ENCODE data around the gene MAP2. TPM values are rescaled to one million over a fixed set of nuclear protein-coding genes. Genes with fewer than 3 reads are reported as not detected.

The MAP2 gene
- total RNA-seq, 1 donor from 2014 or later = 6.9 TPM

DNA sequence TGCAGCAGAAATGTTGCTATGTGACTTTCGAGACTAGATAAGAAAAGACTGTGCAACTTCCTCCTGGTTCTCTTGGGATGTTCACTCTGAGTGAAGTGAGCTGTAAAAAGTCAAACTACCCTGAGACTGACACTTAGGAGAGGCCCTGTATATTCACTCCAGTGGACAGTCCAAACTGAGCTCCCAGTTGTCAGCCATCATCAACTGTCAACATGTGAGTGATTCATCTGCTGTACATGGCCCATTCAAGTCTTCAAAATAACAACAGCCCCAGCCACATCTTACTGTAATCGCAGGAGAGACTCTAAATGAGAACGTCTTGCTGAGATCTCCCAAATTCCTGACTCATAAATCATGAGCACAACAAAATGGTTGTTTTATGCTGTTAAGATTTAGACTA, 339.3 kb downstream of the MAP2 start:
- Mint-ChIP-seq H3K27me3 (ENCODE audit: low read depth) (peaks cover 51% of the 10 kb centered on the region), H3K36me3 (no peaks in the 10 kb centered on the region), H3K27ac (no peak overlapping the region), H3K4me1 (no peaks in the 10 kb centered on the region), H3K9me3 (no peaks in the 10 kb centered on the region), H3K4me3 (no peak overlapping the region)
- no peak for DNase-seq (ENCODE audit: low spot score in 2 of 2, unreplicated experiment in 2 of 2)
- TF ChIP-seq, protein P1, sequence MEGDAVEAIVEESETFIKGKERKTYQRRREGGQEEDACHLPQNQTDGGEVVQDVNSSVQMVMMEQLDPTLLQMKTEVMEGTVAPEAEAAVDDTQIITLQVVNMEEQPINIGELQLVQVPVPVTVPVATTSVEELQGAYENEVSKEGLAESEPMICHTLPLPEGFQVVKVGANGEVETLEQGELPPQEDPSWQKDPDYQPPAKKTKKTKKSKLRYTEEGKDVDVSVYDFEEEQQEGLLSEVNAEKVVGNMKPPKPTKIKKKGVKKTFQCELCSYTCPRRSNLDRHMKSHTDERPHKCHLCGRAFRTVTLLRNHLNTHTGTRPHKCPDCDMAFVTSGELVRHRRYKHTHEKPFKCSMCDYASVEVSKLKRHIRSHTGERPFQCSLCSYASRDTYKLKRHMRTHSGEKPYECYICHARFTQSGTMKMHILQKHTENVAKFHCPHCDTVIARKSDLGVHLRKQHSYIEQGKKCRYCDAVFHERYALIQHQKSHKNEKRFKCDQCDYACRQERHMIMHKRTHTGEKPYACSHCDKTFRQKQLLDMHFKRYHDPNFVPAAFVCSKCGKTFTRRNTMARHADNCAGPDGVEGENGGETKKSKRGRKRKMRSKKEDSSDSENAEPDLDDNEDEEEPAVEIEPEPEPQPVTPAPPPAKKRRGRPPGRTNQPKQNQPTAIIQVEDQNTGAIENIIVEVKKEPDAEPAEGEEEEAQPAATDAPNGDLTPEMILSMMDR (IDR thresholded peaks at IDR 0.05; ENCODE audit: unreplicated experiment) = no peak

GRCh38 chr2:209766613-209767012, 342.8 kb downstream of the MAP2 start:
- no peak overlapping the region for H3K27ac Mint-ChIP-seq
- no peaks in the 10 kb centered on the region for H3K9me3 Mint-ChIP-seq
- peaks cover 3% of the 10 kb centered on the region for H3K4me1 Mint-ChIP-seq
- no peak overlapping the region for H3K4me3 Mint-ChIP-seq
- TF ChIP-seq, protein P1 (IDR thresholded peaks at IDR 0.05; ENCODE audit: unreplicated experiment) = no peak
- DNase-seq (ENCODE audit: low spot score in 2 of 2, unreplicated experiment in 2 of 2) = no peak
- H3K36me3 Mint-ChIP-seq = no peaks in the 10 kb centered on the region
- peaks cover 49% of the 10 kb centered on the region for H3K27me3 Mint-ChIP-seq (ENCODE audit: low read depth)

DNA sequence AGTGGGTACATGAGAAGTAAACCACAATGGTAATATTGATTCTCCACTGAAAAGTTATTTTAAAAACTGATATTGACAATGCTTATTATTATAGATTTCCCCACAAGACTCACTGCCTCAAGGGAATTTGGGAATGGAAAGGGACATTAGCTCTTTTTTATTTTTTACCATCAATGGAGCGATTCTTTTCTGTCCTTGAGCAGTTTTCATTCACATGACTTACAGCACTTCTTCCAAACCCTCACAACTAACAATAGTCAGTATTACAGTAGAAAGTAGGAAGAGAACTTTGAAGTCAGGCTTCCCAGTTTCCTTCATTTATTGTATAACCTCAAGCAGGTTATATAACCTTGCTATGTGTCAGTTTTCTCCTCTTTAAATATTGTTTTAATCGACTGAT, 343.5 kb downstream of the MAP2 start:
- TF ChIP-seq, protein P1 (IDR thresholded peaks at IDR 0.05; ENCODE audit: unreplicated experiment) = no peak
- H3K36me3 Mint-ChIP-seq = no peaks in the 10 kb centered on the region
- no peak for DNase-seq (ENCODE audit: low spot score in 2 of 2, unreplicated experiment in 2 of 2)
- no peak overlapping the region for H3K4me3 Mint-ChIP-seq
- no peak overlapping the region for H3K27ac Mint-ChIP-seq
- peaks cover 48% of the 10 kb centered on the region for H3K27me3 Mint-ChIP-seq (ENCODE audit: low read depth)
- H3K9me3 Mint-ChIP-seq = no peaks in the 10 kb centered on the region
- peaks cover 3% of the 10 kb centered on the region for H3K4me1 Mint-ChIP-seq

- peaks cover 5% of the 10 kb centered on the region for H3K4me1 Mint-ChIP-seq
- peaks cover 53% of the 10 kb centered on the region for H3K27me3 Mint-ChIP-seq (ENCODE audit: low read depth)
Measured at GRCh38 chr2:209768557-209768956, 344.7 kb downstream of the MAP2 start.

GRCh38 chr2:209771474-209772289, 347.8 kb downstream of the MAP2 start, which contains the start of gene UNC80:
UNC80 (plus strand) TSS chr2:209771832; CDS start chr2:209772073, 241 bp downstream.
- no peaks in the 10 kb centered on the region for H3K9me3 Mint-ChIP-seq
- no peak within 1 kb of the TSS for H3K27ac Mint-ChIP-seq
- peak; percentile 84 to 96 for DNase-seq (ENCODE audit: low spot score in 2 of 2, unreplicated experiment in 2 of 2)
- H3K36me3 Mint-ChIP-seq = no peaks in the 10 kb centered on the region
- TF ChIP-seq, protein P1 (IDR thresholded peaks at IDR 0.05; ENCODE audit: unreplicated experiment) = no peak
- H3K4me1 Mint-ChIP-seq = peaks cover 5% of the 10 kb centered on the region
- H3K27me3 Mint-ChIP-seq (ENCODE audit: low read depth) = peaks cover 60% of the 10 kb centered on the region
- H3K4me3 Mint-ChIP-seq = peak within 1 kb of the TSS; percentile 67

More at GRCh38 chr2:209768557-209768956, 344.7 kb downstream of the MAP2 start:
- no peak overlapping the region for H3K27ac Mint-ChIP-seq
- H3K4me3 Mint-ChIP-seq = no peak overlapping the region
- no peaks in the 10 kb centered on the region for H3K9me3 Mint-ChIP-seq
- H3K36me3 Mint-ChIP-seq = no peaks in the 10 kb centered on the region
- TF ChIP-seq, protein P1 (IDR thresholded peaks at IDR 0.05; ENCODE audit: unreplicated experiment) = no peak
- DNase-seq (ENCODE audit: low spot score in 2 of 2, unreplicated experiment in 2 of 2) = no peak
